ENCODE data around the gene EVI5L. TPM values are rescaled to one million over a fixed set of nuclear protein-coding genes. Genes with fewer than 3 reads are reported as not detected.

The EVI5L gene
- total RNA-seq, 6 experiments from 2014 or later = 3.7 to 6.3 (median 4.9) TPM

- H3K27ac ChIP-seq = no peak overlapping the region
- DNase-seq (peak in 1 of 3 donors; percentile 48), ATAC-seq (no peak)
- 56% methylated on average over 8 of the region's 47 CpGs for WGBS (ENCODE audit: insufficient coverage, low coverage, low lambda C conversion rate, missing lambda C conversion rate)
- no peak for TF ChIP-seq POLR2A (IDR thresholded peaks at IDR 0.05)
- no peak for TF ChIP-seq CTCF (IDR thresholded peaks at IDR 0.05)
- no peaks in the 10 kb centered on the region for H3K36me3 ChIP-seq
- no peak overlapping the region for H3K4me3 ChIP-seq
- H3K9me3 ChIP-seq = no peaks in the 10 kb centered on the region
- peaks cover 0 to 4% of the 10 kb centered on the region in 2 donors for H3K27me3 ChIP-seq
- intact Hi-C loops (cut with DNase I) = no loop called here
- peaks cover 0 to 6% (median 0%) of the 10 kb centered on the region in 4 donors for H3K4me1 ChIP-seq
Observed at GRCh38 chr19:7872306-7873204, 42.5 kb downstream of the EVI5L start.

- H3K4me1 ChIP-seq = peaks cover 0 to 6% (median 0%) of the 10 kb centered on the region in 4 donors
- intact Hi-C loops (cut with DNase I) = no loop called here
- no peak overlapping the region for H3K4me3 ChIP-seq
Observed at GRCh38 chr19:7873304-7874075, 43.5 kb downstream of the EVI5L start.

GRCh38 chr19:7874076-7874896 is 44.3 kb downstream of the EVI5L start, which contains the start of gene PRR36:
Gene PRR36, minus strand, starts transcription at chr19:7874390. Its CDS starts 701 bp downstream, at chr19:7873689.
- H3K27ac ChIP-seq = no peak within 1 kb of the TSS
- ATAC-seq (no peak), DNase-seq (no peak)
- H3K4me3 ChIP-seq = no peak within 1 kb of the TSS
- no peaks in the 10 kb centered on the region for H3K9me3 ChIP-seq
- TF ChIP-seq CTCF (IDR thresholded peaks at IDR 0.05) (no peak), POLR2A (IDR thresholded peaks at IDR 0.05) (no peak)
- peaks cover 0 to 4% of the 10 kb centered on the region in 2 donors for H3K27me3 ChIP-seq
- H3K4me1 ChIP-seq = peaks cover 0 to 5% (median 0%) of the 10 kb centered on the region in 4 donors
- 6% methylated on average over 16 of the region's 88 CpGs for whole genome bisulfite sequencing (ENCODE audit: insufficient coverage, low coverage, low lambda C conversion rate, missing lambda C conversion rate)
- H3K36me3 ChIP-seq = no peaks in the 10 kb centered on the region
- intact Hi-C loops (cut with DNase I) = no loop called here

More at GRCh38 chr19:7873304-7874075, 43.5 kb downstream of the EVI5L start:
- Histone ChIP-seq H3K27ac (no peak overlapping the region), H3K9me3 (no peaks in the 10 kb centered on the region), H3K27me3 (peaks cover 0 to 4% of the 10 kb centered on the region in 2 donors), H3K36me3 (no peaks in the 10 kb centered on the region)
- ATAC-seq (no peak), DNase-seq (peak in 1 of 3 donors; percentile 55)
- 8% methylated on average over 20 of the region's 53 CpGs for WGBS (ENCODE audit: insufficient coverage, low coverage, low lambda C conversion rate, missing lambda C conversion rate)
- TF ChIP-seq CTCF (IDR thresholded peaks at IDR 0.05) = no peak
- no peak for TF ChIP-seq POLR2A (IDR thresholded peaks at IDR 0.05)

- Histone ChIP-seq H3K27ac (no peak overlapping the region), H3K9me3 (no peaks in the 10 kb centered on the region), H3K4me3 (no peak overlapping the region), H3K27me3 (peaks cover 0 to 4% of the 10 kb centered on the region in 2 donors), H3K4me1 (no peaks in the 10 kb centered on the region), H3K36me3 (no peaks in the 10 kb centered on the region)
- TF ChIP-seq POLR2A (IDR thresholded peaks at IDR 0.05) (no peak), CTCF (IDR thresholded peaks at IDR 0.05) (no peak)
- ATAC-seq (no peak), DNase-seq (no peak)
- 29% methylated on average over 8 of the region's 12 CpGs for WGBS (ENCODE audit: insufficient coverage, low coverage, low lambda C conversion rate, missing lambda C conversion rate)
- intact Hi-C loops (cut with DNase I) = no loop called here
Observed at GRCh38 chr19:7874897-7875273, 44.9 kb downstream of the EVI5L start.
